ENCODE measurements around the gene RLN1.
A peak's percentile ranks its signal among the peaks of the same experiment; 100 is the strongest.
"Not testable (repeated sequence)": the region's sequence is repeated elsewhere in the genome, so short reads cannot be mapped to it uniquely, and the experiment has no call there.

Gene RLN1

DNA sequence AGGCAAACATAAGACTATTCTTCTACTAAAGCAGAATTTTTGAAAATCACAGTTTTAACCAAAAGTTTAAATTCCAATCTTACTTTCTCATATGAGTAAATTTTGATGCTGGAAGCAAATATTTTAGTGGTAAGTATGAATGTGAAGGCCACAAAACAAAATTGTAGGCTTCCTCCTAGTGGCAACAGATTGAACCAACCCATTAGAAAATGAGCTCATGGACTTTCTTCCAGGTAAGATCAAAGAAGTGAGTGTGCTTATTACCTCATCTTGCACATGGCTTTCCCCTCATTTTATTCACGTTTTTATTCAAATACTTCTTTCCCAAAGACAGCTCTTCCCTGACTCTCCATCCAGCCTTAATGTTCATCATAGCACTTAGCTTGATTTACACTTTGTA lies 18.6 kb downstream of the RLN1 start:
- H3K4me3 ChIP-seq (ENCODE audit: low read length) = no peak overlapping the region
- TF ChIP-seq, protein P1, sequence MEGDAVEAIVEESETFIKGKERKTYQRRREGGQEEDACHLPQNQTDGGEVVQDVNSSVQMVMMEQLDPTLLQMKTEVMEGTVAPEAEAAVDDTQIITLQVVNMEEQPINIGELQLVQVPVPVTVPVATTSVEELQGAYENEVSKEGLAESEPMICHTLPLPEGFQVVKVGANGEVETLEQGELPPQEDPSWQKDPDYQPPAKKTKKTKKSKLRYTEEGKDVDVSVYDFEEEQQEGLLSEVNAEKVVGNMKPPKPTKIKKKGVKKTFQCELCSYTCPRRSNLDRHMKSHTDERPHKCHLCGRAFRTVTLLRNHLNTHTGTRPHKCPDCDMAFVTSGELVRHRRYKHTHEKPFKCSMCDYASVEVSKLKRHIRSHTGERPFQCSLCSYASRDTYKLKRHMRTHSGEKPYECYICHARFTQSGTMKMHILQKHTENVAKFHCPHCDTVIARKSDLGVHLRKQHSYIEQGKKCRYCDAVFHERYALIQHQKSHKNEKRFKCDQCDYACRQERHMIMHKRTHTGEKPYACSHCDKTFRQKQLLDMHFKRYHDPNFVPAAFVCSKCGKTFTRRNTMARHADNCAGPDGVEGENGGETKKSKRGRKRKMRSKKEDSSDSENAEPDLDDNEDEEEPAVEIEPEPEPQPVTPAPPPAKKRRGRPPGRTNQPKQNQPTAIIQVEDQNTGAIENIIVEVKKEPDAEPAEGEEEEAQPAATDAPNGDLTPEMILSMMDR (conservative IDR thresholded peaks at IDR 0.05; ENCODE audit: low read depth, low read length) = peak; percentile 30
- no peak for DNase-seq (ENCODE audit: low read depth)

DNA sequence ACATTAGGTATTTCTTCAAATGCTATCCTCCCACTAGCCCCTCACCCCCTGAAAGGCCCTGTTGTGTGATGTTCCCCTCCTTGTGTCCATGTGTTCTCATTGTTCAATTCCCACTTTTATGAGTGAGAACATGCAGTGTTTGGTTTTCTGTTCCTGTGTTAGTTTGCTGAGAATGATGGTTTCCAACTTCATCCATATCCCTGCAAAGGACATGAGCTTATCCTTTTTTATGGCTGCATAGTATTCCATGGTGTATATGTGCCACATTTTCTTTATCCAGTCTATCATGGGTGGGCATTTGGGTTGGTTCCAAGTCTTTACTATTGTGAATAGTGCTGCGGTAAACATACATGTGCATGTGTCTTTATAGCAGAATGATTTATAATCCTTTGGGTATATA lies 23.3 kb downstream of the RLN1 start:
- DNase-seq (ENCODE audit: low read depth); H3K4me3 ChIP-seq (ENCODE audit: low read length): not testable (repeated sequence)

GRCh38 chr9:5315187-5315923 lies 24.3 kb downstream of the RLN1 start:
- TF ChIP-seq, protein P1 (conservative IDR thresholded peaks at IDR 0.05; ENCODE audit: low read depth, low read length) = no peak
- H3K4me3 ChIP-seq (ENCODE audit: low read length) = no peak overlapping the region
- DNase-seq (ENCODE audit: low read depth) = no peak

DNA sequence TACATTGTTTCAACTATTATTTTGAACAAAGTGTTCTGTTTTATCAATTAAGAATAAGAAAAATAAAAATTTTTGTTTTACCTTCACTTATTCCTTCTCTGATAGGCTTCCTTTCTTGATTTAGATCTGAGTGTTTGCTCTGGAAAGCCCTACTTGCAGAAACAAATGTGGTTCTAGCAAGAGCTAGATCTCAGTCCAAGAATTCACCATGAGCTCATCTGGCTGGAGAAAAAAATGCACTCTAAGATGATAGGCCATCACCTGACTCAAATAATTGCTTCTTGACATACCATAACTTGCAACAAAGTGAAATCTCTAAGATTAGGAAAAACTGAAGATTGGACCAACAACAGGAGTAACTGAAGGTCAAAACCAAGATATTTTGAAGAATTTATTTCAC lies 28.8 kb downstream of the RLN1 start:
- TF ChIP-seq, protein P1 (conservative IDR thresholded peaks at IDR 0.05; ENCODE audit: low read depth, low read length) = no peak
- no peak overlapping the region for H3K4me3 ChIP-seq (ENCODE audit: low read length)
- no peak for DNase-seq (ENCODE audit: low read depth)

DNA sequence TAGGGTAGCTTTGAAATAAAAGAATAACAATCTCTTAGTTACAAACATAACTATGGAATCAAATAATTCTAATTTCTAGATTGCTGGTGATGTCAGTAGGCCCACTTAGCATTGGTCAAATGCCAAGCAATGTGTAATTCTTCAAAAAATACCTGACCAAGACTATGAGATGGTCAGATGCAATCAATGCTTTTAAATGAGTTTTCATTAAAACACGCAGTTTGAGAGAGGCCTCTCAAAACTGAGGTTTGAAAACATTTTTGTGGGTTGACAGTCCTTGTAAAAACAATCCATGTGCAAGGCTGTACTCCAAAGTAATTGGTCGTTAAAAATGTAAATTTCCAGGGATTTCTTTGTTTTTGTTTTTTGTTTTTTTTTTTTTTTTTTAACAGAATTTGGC lies 33.9 kb downstream of the RLN1 start:
- no peak overlapping the region for H3K4me3 ChIP-seq (ENCODE audit: low read length)
- TF ChIP-seq, protein P1 (conservative IDR thresholded peaks at IDR 0.05; ENCODE audit: low read depth, low read length) = no peak
- DNase-seq (ENCODE audit: low read depth) = no peak

- not testable (repeated sequence) for DNase-seq (ENCODE audit: low read depth)
- peak within 1 kb of the TSS; percentile 33 for H3K4me3 ChIP-seq (ENCODE audit: low read length)
Observed at GRCh38 chr9:5303840-5304795, 35.6 kb downstream of the RLN1 start, which contains the start of gene RLN2. Gene RLN2, minus strand, starts transcription at chr9:5304716. Its CDS starts 136 bp downstream, at chr9:5304580.

DNA sequence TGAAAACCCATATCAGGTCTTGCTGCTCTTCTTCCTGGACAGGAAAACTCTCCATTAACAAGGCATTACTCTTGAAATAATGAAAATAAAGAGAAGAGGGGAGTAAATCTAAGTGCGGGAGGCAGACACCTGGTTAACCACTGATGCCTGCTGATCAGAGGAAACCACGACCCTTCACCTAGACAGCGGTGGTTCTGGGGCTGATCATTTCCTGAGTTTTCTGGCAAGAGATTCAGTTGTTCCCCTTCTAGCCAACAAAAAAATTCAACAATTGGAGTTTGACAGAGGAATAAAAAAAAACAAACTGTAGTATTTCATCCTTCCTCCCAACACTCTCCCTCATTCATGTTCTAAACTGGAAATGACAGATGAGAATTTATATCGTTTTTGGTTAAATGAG lies 38.1 kb downstream of the RLN1 start:
- TF ChIP-seq, protein P1 (conservative IDR thresholded peaks at IDR 0.05; ENCODE audit: low read depth, low read length) = no peak
- no peak for DNase-seq (ENCODE audit: low read depth)
- no peak overlapping the region for H3K4me3 ChIP-seq (ENCODE audit: low read length)

DNA sequence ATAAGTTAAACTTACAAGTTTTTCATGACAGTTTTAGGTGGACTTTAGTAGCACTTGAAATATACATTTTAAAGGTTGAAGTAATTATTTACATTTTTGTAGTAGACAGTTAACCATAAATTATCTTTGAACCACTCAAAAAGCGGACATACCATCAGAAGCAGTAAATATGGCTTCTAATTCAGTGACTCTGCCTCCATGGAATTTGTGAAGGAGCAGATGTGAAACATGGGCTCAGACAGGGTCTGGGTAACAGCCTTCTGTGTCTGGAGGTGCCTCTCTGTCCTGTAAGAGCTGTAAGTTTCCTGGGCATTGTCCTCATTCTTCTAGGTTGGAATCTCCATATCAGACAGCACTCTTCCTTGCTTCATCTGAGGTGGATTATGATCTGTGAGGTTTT lies 47.5 kb downstream of the RLN1 start:
- DNase-seq (ENCODE audit: low read depth) = no peak
- H3K4me3 ChIP-seq (ENCODE audit: low read length) = no peak overlapping the region
- TF ChIP-seq, protein P1 (conservative IDR thresholded peaks at IDR 0.05; ENCODE audit: low read depth, low read length) = no peak
